ENCODE results near the gene CCDC30.

Gene CCDC30

GRCh38 chr1:42689912-42690311 is 226.8 kb downstream of the CCDC30 start:
- H3K4me3 ChIP-seq (ENCODE audit: low read depth, low read length): no peak overlapping the region
- no peak for TF ChIP-seq CTCF (conservative IDR thresholded peaks at IDR 0.05; ENCODE audit: low read depth, low read length)
- no peak for DNase-seq (ENCODE audit: low read depth)

GRCh38 chr1:42690477-42691156 is 227.5 kb downstream of the CCDC30 start:
- peak; percentile 44 for TF ChIP-seq CTCF (conservative IDR thresholded peaks at IDR 0.05; ENCODE audit: low read depth, low read length)
- DNase-seq (ENCODE audit: low read depth): no peak
- no peak overlapping the region for H3K4me3 ChIP-seq (ENCODE audit: low read depth, low read length)

GRCh38 chr1:42691157-42691498 is 228.0 kb downstream of the CCDC30 start:
- DNase-seq (ENCODE audit: low read depth): no peak
- H3K4me3 ChIP-seq (ENCODE audit: low read depth, low read length): no peak overlapping the region
- TF ChIP-seq CTCF (conservative IDR thresholded peaks at IDR 0.05; ENCODE audit: low read depth, low read length): no peak

GRCh38 chr1:42692461-42692860 is 229.4 kb downstream of the CCDC30 start:
- no peak overlapping the region for H3K4me3 ChIP-seq (ENCODE audit: low read depth, low read length)
- no peak for DNase-seq (ENCODE audit: low read depth)
- no peak for TF ChIP-seq CTCF (conservative IDR thresholded peaks at IDR 0.05; ENCODE audit: low read depth, low read length)

GRCh38 chr1:42692911-42693310 is 229.8 kb downstream of the CCDC30 start:
- no peak overlapping the region for H3K4me3 ChIP-seq (ENCODE audit: low read depth, low read length)
- no peak for TF ChIP-seq CTCF (conservative IDR thresholded peaks at IDR 0.05; ENCODE audit: low read depth, low read length)
- DNase-seq (ENCODE audit: low read depth): no peak

- TF ChIP-seq CTCF (conservative IDR thresholded peaks at IDR 0.05; ENCODE audit: low read depth, low read length): no peak
- DNase-seq (ENCODE audit: low read depth): no peak
- H3K4me3 ChIP-seq (ENCODE audit: low read depth, low read length): no peak overlapping the region
These were observed 235.2 kb downstream of the CCDC30 start for GRCh38 chr1:42698081-42698813.

GRCh38 chr1:42700006-42700405 is 236.9 kb downstream of the CCDC30 start:
- no peak overlapping the region for H3K4me3 ChIP-seq (ENCODE audit: low read depth, low read length)
- no peak for DNase-seq (ENCODE audit: low read depth)
- no peak for TF ChIP-seq CTCF (conservative IDR thresholded peaks at IDR 0.05; ENCODE audit: low read depth, low read length)

All from choroid plexus epithelial cell (primary cell).